Neural progenitor cell (in vitro differentiated cells): ENCODE data around the gene CNRIP1. TPM values are rescaled to one million over a fixed set of nuclear protein-coding genes. Genes with fewer than 3 reads are reported as not detected.
A peak's percentile ranks its signal among the peaks of the same experiment; 100 is the strongest.

Experiments
- DNase-seq: peaks from one replicate; pipeline ENCODE4 v3.0.0-alpha.2; 2016; ENCODE audit warnings: low spot score
- H2AFZ ChIP-seq: fragments of 200-600 bp; sonication (generic); replicated peaks from 2 replicates; pipeline ENCODE4 v1.6.1; 2016; ENCODE audit warnings: antibody characterized with exemption
- H3F3A ChIP-seq: fragments of 200-600 bp; sonication (generic); 2 replicates; pipeline ENCODE4 v1.6.1; 2016; ENCODE audit warnings: antibody characterized with exemption, low read depth
- H3K27ac ChIP-seq: fragments of 200-600 bp; sonication (generic); 2 replicates; pipeline ENCODE4 v1.5.1; 2016; ENCODE audit warnings: mild to moderate bottlenecking
- H3K27me3 ChIP-seq: fragments of 200-600 bp; sonication (generic); 2 replicates; pipeline ENCODE4 v1.6.1; 2016; ENCODE audit warnings: mild to moderate bottlenecking, moderate library complexity
- H3K36me3 ChIP-seq: fragments of 200-600 bp; sonication (generic); 2 replicates; pipeline ENCODE4 v1.5.1; 2016
- H3K4me1 ChIP-seq: fragments of 200-600 bp; sonication (generic); 2 replicates; pipeline ENCODE4 v1.6.1; 2016; ENCODE audit warnings: mixed run types
- H3K4me2 ChIP-seq: fragments of 200-600 bp; sonication (generic); 2 replicates; pipeline ENCODE4 v1.6.1; 2016
- H3K4me3 ChIP-seq: fragments of 200-600 bp; sonication (generic); 2 replicates; pipeline ENCODE4 v1.5.1; 2016
- H3K79me2 ChIP-seq: fragments of 200-600 bp; sonication (generic); 2 replicates; pipeline ENCODE4 v1.6.1; 2016; ENCODE audit warnings: low read depth
- H3K9ac ChIP-seq: fragments of 200-600 bp; sonication (generic); 2 replicates; pipeline ENCODE4 v1.6.1; 2016
- H3K9me3 ChIP-seq: fragments of 200-600 bp; sonication (generic); 2 replicates; pipeline ENCODE4 v1.5.1; 2016; ENCODE audit warnings: low read depth
- H4K20me1 ChIP-seq: fragments of 200-600 bp; sonication (generic); 2 replicates; pipeline ENCODE4 v1.6.1; 2016; ENCODE audit warnings: low read depth
- H3K27ac Mint-ChIP-seq: 3 replicates; pipeline ENCODE4 v1.8.0; 2021; ENCODE audit warnings: mixed read lengths
- H3K27me3 Mint-ChIP-seq: 2 replicates; pipeline ENCODE4 v1.8.0; 2022; ENCODE audit warnings: low read depth, mild to moderate bottlenecking, inconsistent platforms, moderate library complexity, mixed read lengths; ENCODE audit not compliant: insufficient read depth
- H3K36me3 Mint-ChIP-seq: 3 replicates; pipeline ENCODE4 v1.8.0; 2021; ENCODE audit warnings: mixed read lengths
- H3K4me1 Mint-ChIP-seq: 3 replicates; pipeline ENCODE4 v1.8.0; 2021; ENCODE audit warnings: mixed read lengths
- H3K4me3 Mint-ChIP-seq: 3 replicates; pipeline ENCODE4 v1.8.0; 2021; ENCODE audit warnings: mild to moderate bottlenecking, moderate library complexity, mixed read lengths
- H3K9me3 Mint-ChIP-seq: 3 replicates; pipeline ENCODE4 v1.8.0; 2020; ENCODE audit warnings: mixed read lengths
- EZH2 ChIP-seq: fragments of 200-600 bp; sonication (generic); IDR thresholded peaks from 2 replicates; pipeline ENCODE4 v1.6.1; 2017; ENCODE audit warnings: antibody characterized with exemption, mild to moderate bottlenecking, moderate library complexity
- EZH2phosphoT487 ChIP-seq: fragments of 200-600 bp; sonication (generic); IDR thresholded peaks from 2 replicates; pipeline ENCODE4 v1.6.1; 2017; ENCODE audit warnings: antibody characterized with exemption
- total RNA-seq: library from RNA; depleted of rRNA; stranded (reverse); fragments of >200 nt; gene quantifications from 2 replicates; pipeline ENCODE4 v1.2.3, GENCODE V29; 2015; ENCODE audit warnings: low replicate concordance
- TF ChIP-seq, protein P1 (sequence below): fragments of 200-600 bp; sonication (generic); IDR thresholded peaks from 2 replicates; pipeline ENCODE4 v1.5.1; 2017; ENCODE audit warnings: antibody characterized with exemption, mild to moderate bottlenecking

The CNRIP1 gene
- total RNA-seq, 1 donor from 2014 or later = 5.0 TPM

DNA sequence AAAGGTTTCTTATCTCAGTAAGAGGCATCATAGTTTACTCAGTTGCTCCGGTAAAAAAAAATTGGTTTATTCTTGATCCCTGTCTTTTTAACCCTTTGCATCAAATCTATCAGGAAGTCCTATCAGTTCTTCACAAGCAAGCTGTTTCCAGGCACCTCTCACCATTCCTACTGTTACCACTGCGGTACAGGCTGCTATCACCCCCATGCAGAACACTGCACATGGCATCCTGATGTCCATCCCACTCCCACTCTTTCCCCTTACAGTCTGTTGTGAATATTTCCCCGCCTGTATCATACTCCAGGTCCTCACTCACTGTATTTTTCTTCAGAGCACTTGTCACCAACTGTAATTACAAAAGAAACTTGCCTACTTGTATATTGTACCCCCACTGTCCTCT is 5.3 kb upstream of the CNRIP1 start:
- Histone ChIP-seq H3K9me3 (no peaks in the 10 kb centered on the region), H3K79me2 (no peaks in the 10 kb centered on the region), H3K9ac (no peak overlapping the region), H4K20me1 (no peaks in the 10 kb centered on the region), H3K4me3 (no peak overlapping the region), H3K27ac (no peak overlapping the region), H2AFZ (no peak overlapping the region), H3K36me3 (no peaks in the 10 kb centered on the region), H3K27me3 (peaks cover 46% of the 10 kb centered on the region), H3K4me1 (peaks cover 3% of the 10 kb centered on the region), H3F3A (peaks cover under 1% of the 10 kb centered on the region), H3K4me2 (no peak overlapping the region)
- DNase-seq = no peak
- no peaks in the 10 kb centered on the region for H3K36me3 Mint-ChIP-seq
- no peaks in the 10 kb centered on the region for H3K9me3 Mint-ChIP-seq
- no peak overlapping the region for H3K4me3 Mint-ChIP-seq
- H3K27me3 Mint-ChIP-seq = peaks cover 4% of the 10 kb centered on the region
- peaks cover 4% of the 10 kb centered on the region for H3K4me1 Mint-ChIP-seq
- TF ChIP-seq EZH2 = no peak
- no peak for TF ChIP-seq EZH2phosphoT487
- TF ChIP-seq, protein P1, sequence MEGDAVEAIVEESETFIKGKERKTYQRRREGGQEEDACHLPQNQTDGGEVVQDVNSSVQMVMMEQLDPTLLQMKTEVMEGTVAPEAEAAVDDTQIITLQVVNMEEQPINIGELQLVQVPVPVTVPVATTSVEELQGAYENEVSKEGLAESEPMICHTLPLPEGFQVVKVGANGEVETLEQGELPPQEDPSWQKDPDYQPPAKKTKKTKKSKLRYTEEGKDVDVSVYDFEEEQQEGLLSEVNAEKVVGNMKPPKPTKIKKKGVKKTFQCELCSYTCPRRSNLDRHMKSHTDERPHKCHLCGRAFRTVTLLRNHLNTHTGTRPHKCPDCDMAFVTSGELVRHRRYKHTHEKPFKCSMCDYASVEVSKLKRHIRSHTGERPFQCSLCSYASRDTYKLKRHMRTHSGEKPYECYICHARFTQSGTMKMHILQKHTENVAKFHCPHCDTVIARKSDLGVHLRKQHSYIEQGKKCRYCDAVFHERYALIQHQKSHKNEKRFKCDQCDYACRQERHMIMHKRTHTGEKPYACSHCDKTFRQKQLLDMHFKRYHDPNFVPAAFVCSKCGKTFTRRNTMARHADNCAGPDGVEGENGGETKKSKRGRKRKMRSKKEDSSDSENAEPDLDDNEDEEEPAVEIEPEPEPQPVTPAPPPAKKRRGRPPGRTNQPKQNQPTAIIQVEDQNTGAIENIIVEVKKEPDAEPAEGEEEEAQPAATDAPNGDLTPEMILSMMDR = no peak
- H3K27ac Mint-ChIP-seq = no peak overlapping the region

DNA sequence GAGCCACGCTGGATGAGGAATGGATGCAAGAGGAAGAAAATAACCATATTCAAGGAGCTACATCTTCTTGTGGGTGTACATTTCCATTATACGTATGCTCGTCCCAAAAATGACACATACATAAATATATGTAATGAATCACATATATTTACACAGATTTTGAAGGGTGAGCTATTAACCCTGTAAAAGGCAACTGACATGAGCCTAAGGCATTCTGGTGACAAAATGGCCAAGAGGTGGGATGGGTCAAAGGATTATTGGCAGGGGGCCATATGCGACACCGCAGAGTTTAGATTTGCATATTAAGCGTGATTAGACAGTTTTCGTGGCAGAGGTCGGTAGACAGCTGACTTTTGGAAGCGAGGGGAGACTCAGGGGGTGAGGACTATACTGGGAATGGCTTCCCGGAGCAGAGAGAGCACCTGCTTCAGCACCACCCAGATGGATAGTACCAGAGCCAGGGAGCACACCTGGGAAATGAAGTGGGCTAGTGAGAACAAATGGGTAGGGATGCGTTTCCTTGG is 431 bp upstream of the CNRIP1 start:
- Mint-ChIP-seq H3K27ac (peak overlapping the region; percentile 48), H3K4me1 (peaks cover 11% of the 10 kb centered on the region)
- no peaks in the 10 kb centered on the region for H4K20me1 ChIP-seq

DNA sequence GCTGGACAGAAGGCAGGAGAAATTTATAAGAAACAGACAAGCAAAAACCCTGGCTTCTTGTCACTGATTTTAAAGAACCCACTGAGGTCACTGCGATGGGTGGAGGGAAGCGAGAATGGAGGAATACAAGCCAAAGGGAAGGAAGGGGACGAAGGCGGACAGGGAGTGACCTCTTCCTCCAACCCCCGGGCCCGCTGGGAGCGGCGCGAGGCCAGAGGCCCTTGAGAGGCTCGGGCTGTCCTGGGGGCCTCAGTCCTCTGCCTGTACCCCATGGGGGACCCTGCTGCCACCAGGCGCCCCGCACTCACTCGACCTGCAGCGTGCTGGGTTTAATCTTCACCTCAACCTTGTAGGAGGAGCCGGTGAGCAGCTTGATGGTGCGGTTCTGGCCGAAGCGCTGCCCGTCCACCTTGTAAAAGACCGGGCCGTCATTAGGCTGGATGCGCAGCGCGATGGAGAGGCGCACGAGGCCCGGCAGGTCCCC is 793 bp downstream of the CNRIP1 start:
- Histone ChIP-seq H3K79me2 (no peaks in the 10 kb centered on the region), H3K4me2 (peak overlapping the region; percentile 81), H3K27me3 (peaks cover 83% of the 10 kb centered on the region), H3K4me1 (peaks cover 8% of the 10 kb centered on the region), H3F3A (peaks cover 7% of the 10 kb centered on the region), H2AFZ (peak overlapping the region; percentile 85), H3K4me3 (peak overlapping the region; percentile 53), H3K9me3 (no peaks in the 10 kb centered on the region), H3K27ac (no peak overlapping the region), H3K9ac (no peak overlapping the region), H4K20me1 (no peaks in the 10 kb centered on the region), H3K36me3 (no peaks in the 10 kb centered on the region)
- TF ChIP-seq EZH2phosphoT487 (peak; percentile 82), EZH2 (no peak)
- TF ChIP-seq, protein P1 = no peak
- Mint-ChIP-seq H3K27ac (peak overlapping the region; percentile 76), H3K9me3 (no peaks in the 10 kb centered on the region), H3K36me3 (peaks cover 11% of the 10 kb centered on the region), H3K27me3 (peaks cover 6% of the 10 kb centered on the region), H3K4me1 (peaks cover 11% of the 10 kb centered on the region), H3K4me3 (peak overlapping the region; percentile 90)
- peak; percentile 41 for DNase-seq

More for the DNA sequence above, 431 bp upstream of the CNRIP1 start:
- Mint-ChIP-seq H3K9me3 (no peaks in the 10 kb centered on the region), H3K36me3 (peaks cover 9% of the 10 kb centered on the region), H3K27me3 (peaks cover 6% of the 10 kb centered on the region), H3K4me3 (peak overlapping the region; percentile 90)
- Histone ChIP-seq H3K4me3 (peak overlapping the region; percentile 53), H3F3A (peaks cover 7% of the 10 kb centered on the region), H2AFZ (no peak overlapping the region), H3K27me3 (peaks cover 90% of the 10 kb centered on the region), H3K4me1 (peaks cover 8% of the 10 kb centered on the region), H3K9ac (no peak overlapping the region), H3K9me3 (no peaks in the 10 kb centered on the region), H3K79me2 (no peaks in the 10 kb centered on the region), H3K36me3 (no peaks in the 10 kb centered on the region), H3K27ac (no peak overlapping the region), H3K4me2 (peak overlapping the region; percentile 81)
- TF ChIP-seq EZH2phosphoT487 = no peak
- TF ChIP-seq, protein P1 = no peak
- peak; percentile 59 for DNase-seq
